VCaP (cell line): ENCODE measurements around the gene EPM2AIP1.

Source experiments
- H3K27ac ChIP-seq: fragments of 450-650 bp; 2 replicates; pipeline ENCODE4 v1.5.1; 2017
- CTCF ChIP-seq: fragments of 450-650 bp; conservative IDR thresholded peaks from 2 replicates; pipeline ENCODE4 v1.5.1; 2017; ENCODE audit warnings: mild to moderate bottlenecking, moderate library complexity

The EPM2AIP1 gene

DNA sequence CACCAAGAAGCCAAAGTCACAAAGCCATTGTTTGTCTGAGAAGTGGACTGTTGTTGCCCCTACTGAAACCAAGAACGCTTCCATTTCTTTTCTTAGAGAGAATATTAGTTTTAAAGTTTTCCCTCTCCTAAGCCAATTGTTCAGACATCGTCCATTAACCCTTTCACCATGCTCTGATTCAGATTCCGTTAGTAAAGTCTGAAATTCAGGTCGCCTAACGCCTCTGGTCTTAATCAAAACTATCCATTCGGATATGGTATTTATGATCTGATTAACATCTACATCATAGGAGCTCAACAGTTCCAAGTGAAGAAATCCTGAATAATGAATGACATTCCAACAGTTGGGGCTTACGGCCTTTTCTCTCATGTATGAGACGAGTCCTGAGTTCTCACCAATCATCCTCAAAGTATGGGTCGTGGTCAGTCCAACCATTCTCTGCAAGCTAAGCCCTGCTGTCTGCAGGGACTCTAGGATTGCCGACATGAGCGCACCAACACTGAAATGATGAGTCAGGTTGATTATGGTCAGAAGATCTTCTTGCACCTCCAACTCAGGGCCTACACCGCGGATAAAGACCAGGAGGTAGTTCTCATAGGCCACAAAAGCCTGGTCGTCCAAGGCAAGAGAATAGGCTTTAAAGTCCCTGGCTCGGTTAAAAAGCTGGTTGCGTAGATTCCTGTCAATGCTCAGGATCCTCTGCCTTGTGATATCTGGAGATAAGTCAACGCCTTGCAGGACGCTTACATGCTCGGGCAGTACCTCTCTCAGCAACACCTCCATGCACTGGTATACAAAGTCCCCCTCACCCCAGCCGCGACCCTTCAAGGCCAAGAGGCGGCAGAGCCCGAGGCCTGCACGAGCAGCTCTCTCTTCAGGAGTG lies 767 bp downstream of the EPM2AIP1 start:
- no peak for TF ChIP-seq CTCF
- H3K27ac ChIP-seq: peak overlapping the region; percentile 92

GRCh38 chr3:36991147-36991546 lies 1.8 kb downstream of the EPM2AIP1 start:
- H3K27ac ChIP-seq: no peak overlapping the region
- no peak for TF ChIP-seq CTCF

DNA sequence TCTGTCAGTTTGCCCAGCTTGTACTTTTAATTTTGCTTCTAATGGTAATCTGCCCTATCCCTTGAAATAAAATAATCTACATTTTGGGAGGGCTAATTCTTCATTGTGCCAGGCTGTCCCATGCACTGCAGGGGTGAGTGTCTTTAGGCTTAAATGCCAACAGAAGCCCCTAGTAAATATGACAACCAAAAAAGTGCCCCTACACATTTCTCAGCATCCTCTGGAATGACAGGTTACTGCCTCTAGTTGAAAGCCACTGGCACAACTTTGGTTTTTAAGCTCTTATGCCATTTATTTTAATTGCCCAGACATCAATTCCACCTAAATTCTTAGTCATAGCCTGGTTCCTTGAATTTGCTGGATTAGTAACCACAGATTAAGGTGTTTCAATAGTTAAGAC lies 3.4 kb downstream of the EPM2AIP1 start:
- TF ChIP-seq CTCF: no peak
- H3K27ac ChIP-seq: no peak overlapping the region

- no peak overlapping the region for H3K27ac ChIP-seq
- no peak for TF ChIP-seq CTCF
These were observed 3.9 kb downstream of the EPM2AIP1 start for GRCh38 chr3:36989005-36989404.

DNA sequence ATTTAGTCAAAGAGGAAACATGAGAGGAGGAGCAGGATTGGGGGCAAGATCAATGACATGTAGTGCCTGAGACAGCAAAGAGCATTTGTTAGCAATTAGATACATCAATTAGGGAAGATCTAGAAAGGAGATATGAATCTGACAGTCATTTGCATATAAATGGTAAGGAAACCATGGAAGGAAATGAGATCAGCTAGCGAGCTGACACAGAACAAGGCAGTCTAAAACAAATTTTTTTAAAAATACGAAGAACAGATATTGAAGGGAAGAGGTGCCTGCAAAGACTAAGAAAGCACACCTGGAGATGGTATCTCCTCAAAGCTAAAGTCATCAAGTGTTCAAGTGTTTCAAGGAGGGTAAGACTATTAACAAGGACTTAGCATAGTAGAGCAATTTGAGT lies 4.6 kb downstream of the EPM2AIP1 start:
- TF ChIP-seq CTCF: no peak
- no peak overlapping the region for H3K27ac ChIP-seq

DNA sequence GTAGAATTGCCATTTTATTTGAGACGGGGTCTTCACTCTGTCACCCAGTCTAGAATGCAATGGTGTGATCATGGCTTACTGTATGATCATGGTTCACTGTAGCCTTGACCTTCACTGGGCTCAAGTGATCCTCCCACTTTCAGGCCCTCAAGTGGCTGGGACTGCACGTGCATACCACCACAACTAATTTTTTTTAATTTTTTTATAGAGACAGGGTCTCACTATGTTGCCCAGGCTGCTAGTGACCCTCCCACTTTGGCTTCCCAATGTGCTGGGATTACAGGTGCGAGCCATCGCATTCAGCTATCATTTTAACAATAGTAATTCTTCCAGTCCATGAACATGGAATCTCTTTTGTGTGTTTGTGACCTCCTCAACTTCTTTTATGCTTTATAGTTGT lies 11.9 kb downstream of the EPM2AIP1 start:
- TF ChIP-seq CTCF: no peak
- H3K27ac ChIP-seq: no peak overlapping the region

- H3K27ac ChIP-seq: no peak overlapping the region
- TF ChIP-seq CTCF: no peak
These were observed 19.8 kb downstream of the EPM2AIP1 start for GRCh38 chr3:36973139-36973538.
